Measurements from ENCODE around the gene CHD6. TPM values are rescaled to one million over a fixed set of nuclear protein-coding genes. Genes with fewer than 3 reads are reported as not detected.

CHD6 gene
- total RNA-seq, 6 experiments from 2014 or later: 9.3 to 24.1 (median 16.6) TPM

DNA sequence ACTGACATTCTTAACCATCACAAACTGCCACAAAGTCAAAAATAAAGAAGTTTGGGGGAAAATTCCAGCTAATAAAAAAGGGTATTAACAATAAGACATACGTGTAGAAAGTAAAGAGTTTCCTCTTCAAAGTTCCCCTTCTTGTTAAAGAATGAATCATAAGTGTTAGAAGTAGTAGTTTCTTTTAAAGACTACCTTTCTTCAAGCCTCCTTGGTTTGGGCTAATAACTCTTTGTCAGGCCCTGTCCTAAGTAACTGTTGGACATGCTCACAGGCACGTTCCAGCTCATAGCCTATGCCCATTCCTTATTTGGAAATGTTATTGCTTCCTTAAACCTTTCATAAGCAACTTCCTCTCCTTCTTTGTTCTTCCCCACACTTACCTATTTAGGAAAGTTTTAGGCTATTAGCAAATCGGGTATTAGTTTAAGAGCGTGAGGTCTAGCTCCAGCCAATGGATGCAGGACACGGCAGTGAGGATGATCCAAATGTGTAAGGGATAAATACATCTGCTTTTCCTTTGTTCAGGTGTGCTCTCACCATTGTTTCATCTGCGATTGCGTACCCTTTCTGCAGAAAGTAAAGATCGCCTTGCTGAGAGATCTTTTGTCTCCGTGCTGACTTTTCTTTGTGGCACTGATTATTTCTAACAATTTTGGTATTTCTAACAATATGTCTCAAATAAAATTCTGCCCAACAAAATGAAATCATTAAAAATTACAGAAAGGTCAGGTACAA is 64.9 kb downstream of the CHD6 start:
- H3K27me3 ChIP-seq: no peaks in the 10 kb centered on the region
- no peak for ATAC-seq
- no peaks in the 10 kb centered on the region for H3K9me3 ChIP-seq
- H3K36me3 ChIP-seq: no peaks in the 10 kb centered on the region
- H3K27ac ChIP-seq: no peak overlapping the region
- peaks cover 0 to 5% (median 0%) of the 10 kb centered on the region in 4 donors for H3K4me1 ChIP-seq
- 88% methylated on average over 9 of the region's 9 CpGs for WGBS (ENCODE audit: insufficient coverage, low coverage, low lambda C conversion rate, missing lambda C conversion rate)
- intact Hi-C loops (cut with DNase I): no loop called here
- no peak overlapping the region for H3K4me3 ChIP-seq
- TF ChIP-seq, protein P1, sequence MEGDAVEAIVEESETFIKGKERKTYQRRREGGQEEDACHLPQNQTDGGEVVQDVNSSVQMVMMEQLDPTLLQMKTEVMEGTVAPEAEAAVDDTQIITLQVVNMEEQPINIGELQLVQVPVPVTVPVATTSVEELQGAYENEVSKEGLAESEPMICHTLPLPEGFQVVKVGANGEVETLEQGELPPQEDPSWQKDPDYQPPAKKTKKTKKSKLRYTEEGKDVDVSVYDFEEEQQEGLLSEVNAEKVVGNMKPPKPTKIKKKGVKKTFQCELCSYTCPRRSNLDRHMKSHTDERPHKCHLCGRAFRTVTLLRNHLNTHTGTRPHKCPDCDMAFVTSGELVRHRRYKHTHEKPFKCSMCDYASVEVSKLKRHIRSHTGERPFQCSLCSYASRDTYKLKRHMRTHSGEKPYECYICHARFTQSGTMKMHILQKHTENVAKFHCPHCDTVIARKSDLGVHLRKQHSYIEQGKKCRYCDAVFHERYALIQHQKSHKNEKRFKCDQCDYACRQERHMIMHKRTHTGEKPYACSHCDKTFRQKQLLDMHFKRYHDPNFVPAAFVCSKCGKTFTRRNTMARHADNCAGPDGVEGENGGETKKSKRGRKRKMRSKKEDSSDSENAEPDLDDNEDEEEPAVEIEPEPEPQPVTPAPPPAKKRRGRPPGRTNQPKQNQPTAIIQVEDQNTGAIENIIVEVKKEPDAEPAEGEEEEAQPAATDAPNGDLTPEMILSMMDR (IDR thresholded peaks at IDR 0.05): no peak
- no peak for TF ChIP-seq POLR2A (IDR thresholded peaks at IDR 0.05)
- DNase-seq: no peak

DNA sequence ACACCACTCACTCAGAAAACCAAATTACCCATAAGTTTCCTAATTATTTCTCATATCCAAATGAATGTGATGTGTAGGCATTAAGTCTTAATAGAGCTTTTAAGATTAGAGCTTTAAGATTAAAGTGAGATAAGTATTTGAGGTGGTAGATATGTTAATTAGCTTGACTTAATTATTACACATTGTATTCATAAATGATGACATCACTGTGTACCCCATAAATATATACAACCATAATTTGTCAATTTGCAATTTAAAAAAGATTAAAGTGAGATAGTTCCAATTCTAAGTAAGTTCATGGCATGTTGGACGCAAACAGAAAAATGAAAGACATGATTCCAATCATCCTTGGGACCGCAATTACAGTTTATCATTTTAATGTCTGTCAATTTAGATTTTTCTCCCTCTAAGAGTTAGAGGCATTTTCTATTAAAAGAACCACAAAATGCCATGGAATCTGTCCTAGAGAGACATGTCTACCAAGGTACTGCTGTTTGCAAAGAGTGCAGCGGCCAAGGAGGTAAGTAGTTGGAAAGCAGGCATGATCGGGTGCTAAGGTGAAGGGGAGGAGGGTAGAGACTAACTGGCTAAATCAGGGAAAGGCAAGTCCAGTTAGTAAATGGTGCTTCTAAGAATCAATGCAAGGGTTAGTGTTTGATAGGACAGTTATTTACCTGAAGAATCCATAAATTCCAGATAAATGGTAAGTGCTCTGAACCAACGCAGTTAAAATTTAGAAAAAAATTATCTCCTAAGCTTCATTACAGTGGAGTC is 65.7 kb downstream of the CHD6 start:
- Histone ChIP-seq H3K27me3 (no peaks in the 10 kb centered on the region), H3K27ac (no peak overlapping the region), H3K4me3 (no peak overlapping the region), H3K36me3 (no peaks in the 10 kb centered on the region), H3K9me3 (no peaks in the 10 kb centered on the region), H3K4me1 (no peaks in the 10 kb centered on the region)
- no peak for TF ChIP-seq POLR2A (IDR thresholded peaks at IDR 0.05)
- TF ChIP-seq, protein P1 (IDR thresholded peaks at IDR 0.05): no peak
- intact Hi-C loops (cut with DNase I): no loop called here
- ATAC-seq: no peak
- 96% methylated on average over 5 of the region's 5 CpGs for WGBS (ENCODE audit: insufficient coverage, low coverage, low lambda C conversion rate, missing lambda C conversion rate)
- no peak for DNase-seq

DNA sequence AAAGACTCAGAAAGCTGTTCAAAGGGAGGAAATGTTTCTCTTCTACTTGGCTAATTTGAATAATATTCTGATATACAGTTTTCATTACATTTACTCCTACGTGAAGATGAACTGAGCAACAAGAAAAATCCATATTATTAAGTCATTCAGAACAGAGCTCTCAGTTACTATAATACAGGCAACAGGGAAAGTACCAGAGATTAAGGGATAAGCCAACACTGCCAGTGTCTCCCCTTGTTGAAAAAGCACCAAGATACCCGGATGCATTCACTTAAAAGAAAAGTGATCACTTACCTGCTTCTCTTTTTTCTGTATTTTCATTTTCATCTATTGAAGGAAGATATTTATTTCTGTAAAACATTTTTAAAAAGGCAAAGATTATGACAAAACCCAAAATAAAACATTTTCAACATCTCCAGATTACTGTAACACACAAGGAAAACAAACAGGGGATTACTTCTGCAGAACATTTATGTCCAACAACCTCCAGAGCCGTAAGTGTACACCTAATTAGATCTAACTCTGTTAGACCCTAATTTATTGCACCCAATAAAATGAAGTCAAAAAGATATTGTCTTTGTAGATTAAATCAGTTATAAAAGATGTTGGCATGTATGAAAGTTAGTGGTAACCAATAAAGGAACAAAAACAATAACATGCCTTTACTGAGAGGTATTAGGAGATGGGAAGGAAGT is 67.0 kb downstream of the CHD6 start:
- no peak for TF ChIP-seq POLR2A (IDR thresholded peaks at IDR 0.05)
- TF ChIP-seq, protein P1 (IDR thresholded peaks at IDR 0.05): no peak
- no peak for DNase-seq
- WGBS (ENCODE audit: insufficient coverage, low coverage, low lambda C conversion rate, missing lambda C conversion rate): 79% methylated on average over 3 of the region's 3 CpGs
- H3K4me1 ChIP-seq: no peaks in the 10 kb centered on the region
- H3K36me3 ChIP-seq: no peaks in the 10 kb centered on the region
- no peak overlapping the region for H3K4me3 ChIP-seq
- no peaks in the 10 kb centered on the region for H3K27me3 ChIP-seq
- H3K9me3 ChIP-seq: no peaks in the 10 kb centered on the region
- intact Hi-C loops (cut with DNase I): no loop called here
- ATAC-seq: no peak
- no peak overlapping the region for H3K27ac ChIP-seq

DNA sequence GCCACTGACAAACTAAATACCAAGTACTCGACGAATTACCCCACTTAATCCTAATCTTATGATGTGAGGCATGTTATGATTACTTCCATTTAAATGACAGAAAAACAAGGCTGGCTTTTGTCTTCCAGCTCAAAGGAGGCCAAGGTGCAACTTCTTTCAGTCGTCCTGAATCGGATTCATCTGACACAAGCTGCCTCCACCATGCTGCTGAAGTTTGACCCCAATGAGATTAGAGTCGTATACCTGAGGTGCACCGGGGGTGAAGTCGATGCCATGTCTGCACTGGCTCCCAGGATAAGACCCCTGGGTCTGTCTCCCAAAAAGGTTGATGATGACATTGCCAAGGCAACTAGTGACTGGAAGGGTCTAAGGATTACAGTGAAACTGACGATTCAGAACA is 71.0 kb downstream of the CHD6 start:
- H3K4me1 ChIP-seq: no peaks in the 10 kb centered on the region
- H3K9me3 ChIP-seq: no peaks in the 10 kb centered on the region
- TF ChIP-seq, protein P1 (IDR thresholded peaks at IDR 0.05): no peak
- no peak for TF ChIP-seq POLR2A (IDR thresholded peaks at IDR 0.05)
- WGBS (ENCODE audit: insufficient coverage, low coverage, low lambda C conversion rate, missing lambda C conversion rate): 91% methylated on average over 7 of the region's 8 CpGs
- intact Hi-C loops (cut with DNase I): no loop called here
- H3K27ac ChIP-seq: no peak overlapping the region
- H3K4me3 ChIP-seq: no peak overlapping the region
- H3K27me3 ChIP-seq: no peaks in the 10 kb centered on the region
- ATAC-seq (no peak), DNase-seq (no peak)
- H3K36me3 ChIP-seq: no peaks in the 10 kb centered on the region

All from right lobe of liver (tissue), 6 donors.